Liver (tissue), 9 donors: ENCODE results near the gene MERTK. TPM values are rescaled to one million over a fixed set of nuclear protein-coding genes. Genes with fewer than 3 reads are reported as not detected.
"Not testable (repeated sequence)": the region's sequence is repeated elsewhere in the genome, so short reads cannot be mapped to it uniquely, and the experiment has no call there.

Source experiments
- DNase-seq: peaks from one replicate; pipeline ENCODE4 v3.0.0-alpha.2; 2017; ENCODE audit warnings: low spot score
- H3K27ac ChIP-seq, 2 donors: one replicate each; pipeline ENCODE4 v1.7.0; 2013; ENCODE audit warnings: inconsistent platforms in 2 of 2, low read length in 2 of 2, control low read depth in 1 of 2, low read depth in 1 of 2, mild to moderate bottlenecking in 1 of 2
- H3K27me3 ChIP-seq, 4 donors: one replicate each; pipeline versions ENCODE4 v1.6.1 to v1.7.0; 2013; ENCODE audit warnings: low read length in 3 of 4, inconsistent platforms in 1 of 4, mild to moderate bottlenecking in 1 of 4, moderate library complexity in 1 of 4; ENCODE audit not compliant: control insufficient read depth in 4 of 4, insufficient read depth in 4 of 4
- H3K36me3 ChIP-seq, 4 donors: one replicate each; pipeline versions ENCODE4 v1.6.1 to v1.7.0; 2013; ENCODE audit warnings: low read length in 3 of 4, mild to moderate bottlenecking in 3 of 4, low read depth in 1 of 4, moderate library complexity in 1 of 4; ENCODE audit not compliant: control insufficient read depth in 4 of 4, insufficient read depth in 3 of 4
- H3K4me1 ChIP-seq, 4 donors: one replicate each; pipeline versions ENCODE4 v1.6.1 to v1.7.0; 2013; ENCODE audit warnings: low read length in 3 of 4, mild to moderate bottlenecking in 3 of 4, moderate library complexity in 1 of 4; ENCODE audit not compliant: control insufficient read depth in 4 of 4, insufficient read depth in 4 of 4
- H3K4me3 ChIP-seq, 3 donors: one replicate each; pipeline versions ENCODE4 v1.6.1 to v1.7.0; 2013; ENCODE audit warnings: low read length in 3 of 3, control low read depth in 1 of 3, low read depth in 1 of 3, mild to moderate bottlenecking in 1 of 3
- H3K9ac ChIP-seq, 2 donors: one replicate each; pipeline ENCODE4 v1.7.0; 2013; ENCODE audit warnings: low read length in 2 of 2, mild to moderate bottlenecking in 2 of 2, moderate library complexity in 2 of 2, control low read depth in 1 of 2, low read depth in 1 of 2
- H3K9me3 ChIP-seq, 4 donors: one replicate each; pipeline versions ENCODE4 v1.6.1 to v1.7.0; 2013; ENCODE audit warnings: low read length in 3 of 4; ENCODE audit not compliant: control insufficient read depth in 4 of 4
- EGR1 ChIP-seq, 2 donors: IDR thresholded peaks; 2 replicates each; pipeline ENCODE4 v1.6.1; 2016 to 2018; ENCODE audit warnings: antibody characterized with exemption in 2 of 2, low read depth in 2 of 2
- FOXA1 ChIP-seq: IDR thresholded peaks from 2 replicates; pipeline ENCODE4 v1.6.1; 2016; ENCODE audit warnings: antibody characterized with exemption
- FOXA2 ChIP-seq: IDR thresholded peaks from 2 replicates; pipeline ENCODE4 v1.6.1; 2016; ENCODE audit warnings: antibody characterized with exemption
- GABPA ChIP-seq, 2 donors: IDR thresholded peaks in 1 of 2; conservative IDR thresholded peaks in 1 of 2; 2 replicates each; pipeline ENCODE4 v1.6.1; 2016; ENCODE audit warnings: antibody characterized with exemption in 2 of 2, mild to moderate bottlenecking in 1 of 2, moderate library complexity in 1 of 2
- HNF4A ChIP-seq, 2 donors: conservative IDR thresholded peaks; 2 replicates each; pipeline ENCODE4 v1.6.1; 2016; ENCODE audit warnings: antibody characterized with exemption in 2 of 2, mild to moderate bottlenecking in 2 of 2
- HNF4G ChIP-seq: IDR thresholded peaks from 2 replicates; pipeline ENCODE4 v1.6.1; 2016; ENCODE audit warnings: antibody characterized with exemption
- JUND ChIP-seq, 2 donors: IDR thresholded peaks; 2 replicates each; pipeline ENCODE4 v1.6.1; 2016; ENCODE audit warnings: antibody characterized with exemption in 2 of 2
- NR2F2 ChIP-seq: IDR thresholded peaks from 2 replicates; pipeline ENCODE4 v1.6.1; 2016; ENCODE audit warnings: antibody characterized with exemption
- RAD21 ChIP-seq, 2 donors: IDR thresholded peaks; 2 replicates each; pipeline ENCODE4 v1.6.1; 2016; ENCODE audit warnings: antibody characterized with exemption in 2 of 2, mild to moderate bottlenecking in 2 of 2
- REST ChIP-seq: IDR thresholded peaks from 2 replicates; pipeline ENCODE4 v1.6.1; 2016; ENCODE audit warnings: antibody characterized with exemption, mild to moderate bottlenecking
- RXRA ChIP-seq, 2 donors: IDR thresholded peaks; 2 replicates each; pipeline ENCODE4 v1.6.1; 2017 to 2018; ENCODE audit warnings: antibody characterized with exemption in 2 of 2, mild to moderate bottlenecking in 1 of 2
- SP1 ChIP-seq: IDR thresholded peaks from 2 replicates; pipeline ENCODE4 v1.6.1; 2018; ENCODE audit warnings: antibody characterized with exemption, mild to moderate bottlenecking
- TAF1 ChIP-seq: conservative IDR thresholded peaks from 2 replicates; pipeline ENCODE4 v1.6.1; 2016; ENCODE audit warnings: antibody characterized with exemption, mild to moderate bottlenecking
- YY1 ChIP-seq: IDR thresholded peaks from 2 replicates; pipeline ENCODE4 v1.6.1; 2016; ENCODE audit warnings: antibody characterized with exemption, mild to moderate bottlenecking
- ZBTB33 ChIP-seq: IDR thresholded peaks from 2 replicates; pipeline ENCODE4 v1.6.1; 2016; ENCODE audit warnings: antibody characterized with exemption
- WGBS: extraction: QIAGEN DNeasy Blood & Tissue Kit; methylation state at CpG from one replicate; pipeline ENCODE4 v1.1.7; 2013; 5-methylcytosine and 5-hydroxymethylcytosine counted together
- polyA plus RNA-seq, 2 donors: library from polyadenylated mRNA; stranded (reverse) in 1 of 2; unstranded in 1 of 2; fragments of 200-250 nt in 1 of 2; fragments of >200 nt in 1 of 2; fragmentation: Nextera tagmentation in 1 of 2; extraction: Ambion mirVana in 1 of 2; gene quantifications; one replicate each; pipeline versions ENCODE4 v1.2.1 to v1.2.3, GENCODE V29; 2013 to 2015
- total RNA-seq, 2 donors: library from RNA; depleted of rRNA; stranded (reverse); fragments of >200 nt; gene quantifications; one replicate each; pipeline ENCODE4 v1.2.3, GENCODE V29; 2014
- TF ChIP-seq, protein P1 (sequence below): fragments of 150-350 bp; IDR thresholded peaks from 2 replicates; pipeline ENCODE4 v1.5.1; 2017; ENCODE audit warnings: improper control_type of control experiment, low read depth, low read length; ENCODE audit not compliant: missing input control
- TF ChIP-seq, protein P2 (sequence below): IDR thresholded peaks from 2 replicates; pipeline ENCODE4 v1.6.1; 2016; ENCODE audit warnings: antibody characterized with exemption
- TF ChIP-seq, protein P3 (sequence below): IDR thresholded peaks from 2 replicates; pipeline ENCODE4 v1.6.1; 2016; ENCODE audit warnings: antibody characterized with exemption
- donor health status: healthy.
- donor health status: healthy.
- donor health status: healthy.
- donor health status: healthy.
- donor health status: healthy.

The MERTK gene
- total and polyA plus RNA-seq, 4 donors, result 6.3 to 34.1 (median 8.2) TPM

DNA sequence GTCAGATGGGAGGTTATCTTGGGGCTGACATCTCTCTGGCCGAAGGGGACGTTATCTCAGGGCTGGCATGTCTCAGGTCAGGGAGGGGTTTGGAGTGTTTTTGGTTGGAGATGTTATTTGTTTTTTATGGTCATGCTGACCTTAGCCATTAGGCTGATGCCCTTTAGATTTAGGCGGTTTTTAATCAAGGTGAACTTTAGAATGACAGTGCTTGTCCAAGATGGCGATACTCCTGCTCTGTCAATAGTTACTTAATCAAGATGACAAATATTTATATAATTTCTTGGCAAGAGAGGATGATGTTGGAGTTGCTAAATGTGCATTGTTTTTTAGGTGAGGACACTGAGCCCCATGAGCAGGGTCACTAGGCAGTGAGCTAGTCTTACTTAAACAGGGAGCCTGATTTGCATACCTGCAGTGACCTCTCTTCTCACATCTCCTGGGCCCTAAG is 34.5 kb downstream of the MERTK start:
- Histone ChIP-seq H3K36me3 (peaks cover 0 to 2% (median 0%) of the 10 kb centered on the region in 4 donors), H3K27me3 (no peaks in the 10 kb centered on the region), H3K27ac (peak overlapping the region; percentile 52 to 60), H3K9me3 (no peaks in the 10 kb centered on the region), H3K9ac (no peak overlapping the region), H3K4me1 (peaks cover 8 to 45% (median 35%) of the 10 kb centered on the region in 4 donors), H3K4me3 (no peak overlapping the region)
- DNase-seq, result no peak
- WGBS, result 39% methylated on average over 4 of the region's 4 CpGs
- peak; percentile 67 to 92 for TF ChIP-seq JUND (IDR thresholded peaks at IDR 0.05)
- TF ChIP-seq, protein P1, sequence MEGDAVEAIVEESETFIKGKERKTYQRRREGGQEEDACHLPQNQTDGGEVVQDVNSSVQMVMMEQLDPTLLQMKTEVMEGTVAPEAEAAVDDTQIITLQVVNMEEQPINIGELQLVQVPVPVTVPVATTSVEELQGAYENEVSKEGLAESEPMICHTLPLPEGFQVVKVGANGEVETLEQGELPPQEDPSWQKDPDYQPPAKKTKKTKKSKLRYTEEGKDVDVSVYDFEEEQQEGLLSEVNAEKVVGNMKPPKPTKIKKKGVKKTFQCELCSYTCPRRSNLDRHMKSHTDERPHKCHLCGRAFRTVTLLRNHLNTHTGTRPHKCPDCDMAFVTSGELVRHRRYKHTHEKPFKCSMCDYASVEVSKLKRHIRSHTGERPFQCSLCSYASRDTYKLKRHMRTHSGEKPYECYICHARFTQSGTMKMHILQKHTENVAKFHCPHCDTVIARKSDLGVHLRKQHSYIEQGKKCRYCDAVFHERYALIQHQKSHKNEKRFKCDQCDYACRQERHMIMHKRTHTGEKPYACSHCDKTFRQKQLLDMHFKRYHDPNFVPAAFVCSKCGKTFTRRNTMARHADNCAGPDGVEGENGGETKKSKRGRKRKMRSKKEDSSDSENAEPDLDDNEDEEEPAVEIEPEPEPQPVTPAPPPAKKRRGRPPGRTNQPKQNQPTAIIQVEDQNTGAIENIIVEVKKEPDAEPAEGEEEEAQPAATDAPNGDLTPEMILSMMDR, result no peak
- peak; percentile 37 to 43 for TF ChIP-seq RAD21 (IDR thresholded peaks at IDR 0.05)
- peak; percentile 43 for TF ChIP-seq HNF4G
- TF ChIP-seq, protein P2, sequence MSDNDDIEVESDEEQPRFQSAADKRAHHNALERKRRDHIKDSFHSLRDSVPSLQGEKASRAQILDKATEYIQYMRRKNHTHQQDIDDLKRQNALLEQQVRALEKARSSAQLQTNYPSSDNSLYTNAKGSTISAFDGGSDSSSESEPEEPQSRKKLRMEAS, result peak; percentile 86
- TF ChIP-seq GABPA (IDR thresholded peaks at IDR 0.05 in 1 of 2, conservative IDR thresholded peaks at IDR 0.05 in 1 of 2), result peak in 1 of 2 donors; percentile 29
- TF ChIP-seq EGR1 (IDR thresholded peaks at IDR 0.05; ENCODE audit: low read depth in 2 of 2), result no peak
- TF ChIP-seq, protein P3, sequence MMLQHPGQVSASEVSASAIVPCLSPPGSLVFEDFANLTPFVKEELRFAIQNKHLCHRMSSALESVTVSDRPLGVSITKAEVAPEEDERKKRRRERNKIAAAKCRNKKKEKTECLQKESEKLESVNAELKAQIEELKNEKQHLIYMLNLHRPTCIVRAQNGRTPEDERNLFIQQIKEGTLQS, result peak; percentile 68
- TF ChIP-seq YY1, result peak; percentile 95
- peak; percentile 87 for TF ChIP-seq REST
- peak; percentile 89 for TF ChIP-seq FOXA1
- peak; percentile 61 for TF ChIP-seq NR2F2
- TF ChIP-seq TAF1, result no peak
- TF ChIP-seq FOXA2, result peak; percentile 93
- TF ChIP-seq SP1, result peak; percentile 79
- peak; percentile 93 to 98 for TF ChIP-seq RXRA (IDR thresholded peaks at IDR 0.05)
- peak; percentile 88 to 92 for TF ChIP-seq HNF4A (conservative IDR thresholded peaks at IDR 0.05)
- TF ChIP-seq ZBTB33, result peak; percentile 91

- H3K9ac ChIP-seq, H3K36me3 ChIP-seq, DNase-seq, H3K9me3 ChIP-seq, H3K27me3 ChIP-seq, H3K27ac ChIP-seq, H3K4me3 ChIP-seq: not testable (repeated sequence)
- peaks cover 8 to 42% (median 34%) of the 10 kb centered on the region in 4 donors for H3K4me1 ChIP-seq
- 86% methylated on average over 4 of the region's 4 CpGs for WGBS
Measured at GRCh38 chr2:111933900-111934299, 35.5 kb downstream of the MERTK start.
